HG03095 (cell line): ENCODE results near the gene SYT7.

Experiments used
- ATAC-seq: cut with Tn5 transposase; IDR thresholded peaks from one replicate; pipeline ENCODE4 v1.9.1; 2021; ENCODE audit warnings: moderate library complexity; ENCODE audit not compliant: unreplicated experiment

The SYT7 gene

DNA sequence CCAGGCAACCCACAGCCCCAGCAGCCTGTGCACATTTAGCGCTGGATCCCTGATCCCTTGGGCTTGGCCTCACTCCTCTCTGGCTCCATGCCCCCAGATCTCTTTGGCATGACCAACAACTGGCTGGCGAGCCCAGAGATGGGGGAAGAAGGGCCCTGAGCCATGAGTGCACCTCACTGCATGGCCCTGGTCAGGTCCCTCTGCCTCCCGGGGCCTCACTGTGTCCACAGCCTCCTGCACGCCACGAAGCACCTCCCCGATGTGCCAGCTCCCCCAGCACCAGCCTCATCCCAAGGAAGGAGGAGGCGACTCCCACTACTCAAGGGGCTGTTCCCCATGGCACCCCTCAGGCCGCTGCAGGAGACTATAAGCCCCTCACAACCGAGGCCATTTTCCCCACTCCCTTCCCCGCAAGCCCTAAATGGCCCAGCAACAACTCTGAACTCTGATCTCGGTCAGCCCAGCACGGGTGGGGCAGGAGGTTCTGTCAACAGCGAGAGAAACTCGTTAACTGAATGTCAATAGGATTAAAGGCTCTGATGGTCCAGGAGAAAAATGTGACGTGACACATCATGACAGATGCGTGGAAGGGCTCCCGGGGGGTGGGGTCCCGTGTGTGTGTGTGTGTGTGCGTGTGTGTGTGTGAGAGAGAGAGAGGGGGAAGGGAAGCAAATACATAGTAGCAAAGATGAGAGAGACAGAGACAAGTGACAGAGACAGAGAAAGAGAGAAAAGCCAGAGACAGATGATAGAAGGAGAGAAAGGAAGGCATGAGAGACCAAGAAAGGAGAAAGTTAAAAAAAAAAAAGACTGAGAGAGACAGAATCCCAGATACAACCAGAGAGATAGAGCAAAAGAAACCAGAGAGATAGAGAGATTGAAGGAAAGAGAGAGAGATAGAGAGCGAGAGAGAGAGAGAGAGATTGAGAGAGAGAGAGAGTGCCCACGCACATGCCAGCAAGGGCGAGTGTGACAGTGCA lies 28.4 kb upstream of the SYT7 start:
- ATAC-seq = no peak

DNA sequence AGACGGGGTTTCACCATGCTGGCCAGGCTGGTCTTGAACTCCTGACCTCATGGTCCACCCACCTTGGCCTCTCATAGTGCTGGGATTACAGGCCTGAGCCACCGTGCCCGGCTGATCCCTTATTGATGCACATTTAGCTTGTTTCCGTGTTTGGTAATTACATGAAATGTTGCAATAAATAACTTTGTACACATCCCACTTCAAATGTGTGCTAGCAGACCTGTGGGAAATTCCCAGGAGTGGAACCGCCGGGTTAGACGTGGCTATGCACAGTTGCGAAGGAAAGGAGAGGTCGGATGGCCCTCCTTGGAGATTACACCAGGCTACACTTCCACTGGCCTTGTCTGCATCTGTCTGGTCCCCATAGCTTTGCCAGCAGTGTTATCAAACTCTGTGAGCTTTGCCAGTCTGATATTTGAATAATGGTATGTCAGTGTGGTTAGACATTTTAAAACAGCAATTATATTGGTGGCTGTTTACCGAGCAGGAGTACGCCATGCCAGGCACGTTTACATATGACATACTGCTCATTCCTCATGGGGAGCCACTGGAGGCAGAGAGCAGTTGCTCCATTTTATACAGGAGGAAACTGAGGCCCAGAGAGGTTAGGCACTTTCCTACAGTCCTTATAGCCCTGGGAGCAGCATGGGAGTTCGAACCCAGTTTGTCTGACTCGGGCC lies 27.2 kb upstream of the SYT7 start:
- ATAC-seq = no peak

- ATAC-seq = no peak
Measured at GRCh38 chr11:61607426-61607825, 26.6 kb upstream of the SYT7 start.

DNA sequence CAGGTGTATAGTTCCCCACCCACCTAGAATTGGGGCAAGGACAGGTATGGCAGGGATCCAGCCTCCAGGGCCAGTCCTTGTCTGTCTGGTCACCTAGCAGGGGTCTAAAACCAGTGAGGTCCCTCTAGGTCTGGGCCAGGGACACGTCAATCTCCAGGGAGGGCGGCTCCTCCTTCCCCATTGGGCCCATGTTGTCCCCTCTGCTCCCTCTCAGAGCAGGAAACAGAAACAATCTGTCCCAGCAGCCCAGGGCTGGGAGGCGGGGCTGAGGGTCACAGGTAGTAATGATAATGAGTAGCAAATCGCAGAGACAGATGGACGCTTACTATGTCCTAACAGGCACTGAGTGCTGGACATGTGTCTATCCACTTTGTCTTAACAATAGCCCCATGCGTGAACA lies 22.8 kb upstream of the SYT7 start:
- no peak for ATAC-seq

DNA sequence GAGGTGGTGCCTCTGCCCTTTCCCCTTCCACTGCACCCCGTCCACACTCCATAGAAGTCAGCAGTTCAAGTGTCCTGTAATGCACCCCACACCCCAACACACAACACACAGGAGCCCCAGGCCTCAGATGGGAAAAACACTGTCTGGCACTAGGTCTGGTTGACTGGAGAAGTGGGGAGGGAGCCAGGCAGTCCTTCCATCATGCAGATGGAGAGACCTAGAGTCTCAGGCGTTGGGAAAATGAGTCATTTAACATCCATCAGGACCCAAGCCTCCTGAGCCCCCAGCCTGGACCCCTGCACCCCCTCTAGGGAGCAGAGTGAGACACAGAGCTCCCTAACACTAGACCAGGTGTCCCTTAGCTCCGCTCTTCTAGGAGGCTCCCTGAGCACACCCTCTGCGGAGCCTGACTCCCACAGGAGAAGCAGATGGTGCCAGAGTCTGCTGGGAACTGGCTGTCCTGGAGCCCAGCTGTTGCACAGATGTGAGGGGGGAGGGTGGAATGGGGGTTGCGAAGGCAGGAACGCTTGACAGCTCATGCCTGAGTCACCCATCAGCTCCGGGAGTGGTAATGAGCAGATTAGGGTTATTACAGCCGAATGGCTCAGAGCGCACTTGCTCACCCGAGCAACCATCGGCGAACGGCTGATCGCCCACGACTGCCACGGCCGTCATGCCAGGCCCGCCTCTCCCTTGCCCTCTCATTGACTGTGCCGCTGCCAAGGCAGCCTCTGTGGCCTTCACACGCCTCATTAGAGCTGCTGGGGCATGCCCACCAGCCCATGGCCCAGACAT lies 22.1 kb upstream of the SYT7 start:
- no peak for ATAC-seq

DNA sequence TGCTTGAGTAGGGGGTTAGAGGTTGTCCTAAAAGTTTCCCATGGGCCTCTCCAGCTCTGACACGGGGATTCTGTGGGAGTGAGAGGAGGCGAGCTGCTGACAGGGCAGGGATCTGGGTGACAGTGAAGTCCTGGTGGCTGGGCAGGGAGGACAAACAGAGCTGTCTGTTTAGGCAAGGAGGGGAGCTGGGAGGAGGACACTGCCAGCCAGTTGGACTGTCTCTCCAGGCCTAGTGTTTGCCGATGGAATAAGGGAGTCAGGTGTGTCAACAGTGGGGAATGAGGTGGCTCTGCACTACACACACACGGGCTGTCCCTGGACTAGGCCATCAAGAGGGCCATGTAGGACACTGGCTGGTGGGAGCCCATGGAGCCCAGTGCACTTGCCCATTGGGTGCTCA lies 20.6 kb upstream of the SYT7 start:
- ATAC-seq = no peak

GRCh38 chr11:61599968-61600710 lies 19.3 kb upstream of the SYT7 start:
- no peak for ATAC-seq

DNA sequence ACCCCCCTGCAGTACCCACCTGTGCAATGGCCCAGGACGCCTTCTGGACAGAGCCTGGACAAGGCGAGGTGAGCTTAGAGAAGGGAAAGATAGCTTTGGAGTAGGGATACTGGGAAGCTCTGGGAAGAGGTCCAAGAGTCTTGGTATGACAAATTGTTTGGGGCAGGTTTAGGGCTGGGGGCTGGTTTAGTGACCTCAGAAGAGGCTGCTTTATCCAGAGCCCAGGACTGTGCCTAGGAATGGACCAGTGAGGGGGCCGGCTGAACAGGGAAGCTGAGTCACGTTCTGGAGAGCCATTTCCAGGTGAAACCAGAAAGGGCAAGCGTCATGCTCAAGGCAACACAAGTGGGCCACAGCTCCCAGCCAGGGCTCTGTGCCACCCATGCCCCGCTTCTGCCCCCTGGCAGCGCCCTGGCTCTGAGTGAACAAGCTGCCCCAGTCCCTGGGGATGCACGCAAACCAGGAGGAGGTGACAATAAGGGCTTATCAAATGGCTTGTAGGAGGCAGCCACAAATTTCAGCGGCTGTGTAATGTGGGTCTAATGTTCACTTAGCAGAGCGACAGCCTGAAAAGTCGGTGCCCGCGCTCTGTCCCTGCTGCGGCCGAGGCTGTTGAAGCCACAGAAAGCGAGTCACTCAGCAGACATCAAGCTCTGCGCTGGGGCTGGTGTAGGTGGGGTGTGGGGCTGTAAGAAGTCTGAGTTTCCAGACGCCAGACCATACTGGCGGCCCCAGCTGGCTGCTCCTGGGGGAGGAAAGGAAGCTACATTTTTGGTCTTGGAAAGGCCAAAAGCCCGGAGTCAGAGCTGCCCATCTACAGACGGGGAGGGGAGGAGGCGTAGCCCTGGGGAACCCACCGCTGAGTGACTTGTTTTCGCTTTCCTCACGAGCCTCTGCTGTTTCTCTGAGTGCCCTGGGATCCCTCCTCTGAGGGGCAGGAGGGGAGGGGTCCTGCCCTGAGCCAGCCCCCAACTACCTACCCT lies 18.3 kb upstream of the SYT7 start:
- ATAC-seq = no peak

GRCh38 chr11:61598374-61598773 lies 17.5 kb upstream of the SYT7 start:
- no peak for ATAC-seq

DNA sequence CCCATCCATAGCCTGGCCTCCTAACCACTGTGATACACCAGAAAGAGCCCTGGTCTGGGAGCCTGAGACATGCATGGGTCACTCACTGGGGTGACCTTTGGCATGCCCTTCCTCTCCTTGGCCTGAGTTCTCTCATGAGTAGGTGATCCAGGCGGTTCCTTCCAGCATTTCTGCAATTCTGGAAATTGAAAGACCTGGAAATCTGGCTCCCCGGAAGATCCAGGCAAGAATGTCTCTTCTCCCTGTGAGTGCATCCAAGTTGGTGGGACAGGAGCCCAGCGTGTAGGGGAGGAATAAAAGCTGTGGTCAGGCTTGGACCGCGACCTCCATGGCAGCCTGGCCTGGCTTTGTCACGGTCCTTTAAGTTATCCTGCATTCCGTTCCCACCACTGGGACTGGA lies 16.1 kb upstream of the SYT7 start:
- no peak for ATAC-seq

DNA sequence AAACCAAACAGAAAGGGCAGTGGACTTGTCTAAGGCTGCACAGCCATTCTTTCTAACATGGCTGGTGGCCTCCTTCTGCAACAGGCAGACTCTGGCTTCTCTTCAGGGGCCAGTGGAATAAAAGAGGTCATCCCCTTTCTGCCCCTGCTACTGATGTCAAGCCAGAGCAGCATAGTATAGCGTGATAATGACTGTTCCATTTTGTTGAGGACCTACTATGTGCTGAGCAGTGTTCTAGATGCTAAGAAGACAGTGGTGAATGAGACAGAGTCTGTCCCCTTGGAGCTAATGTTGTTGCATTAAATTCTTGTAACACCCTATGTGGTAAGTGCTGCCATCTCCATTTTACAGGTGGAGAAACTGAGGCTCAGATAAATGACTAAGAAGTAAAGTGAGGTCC lies 15.7 kb upstream of the SYT7 start:
- no peak for ATAC-seq

DNA sequence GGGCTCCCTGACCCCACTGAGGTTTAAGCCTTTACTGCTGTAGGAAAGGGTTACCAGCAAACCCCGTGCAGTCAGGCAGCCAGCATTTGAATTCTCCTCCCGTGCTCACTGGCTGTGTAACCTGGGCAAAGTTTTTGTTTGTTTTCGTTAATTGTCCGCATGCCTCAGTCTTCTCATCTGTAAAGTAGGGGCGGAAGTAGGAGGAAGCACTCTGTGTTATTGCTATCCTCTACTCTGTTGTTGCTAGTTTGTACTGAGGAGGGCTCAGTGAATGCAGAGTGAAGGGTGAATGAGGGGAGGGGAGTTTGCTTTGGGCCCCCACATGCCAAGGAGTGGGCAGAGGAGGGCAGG lies 14.0 kb upstream of the SYT7 start:
- ATAC-seq = no peak

DNA sequence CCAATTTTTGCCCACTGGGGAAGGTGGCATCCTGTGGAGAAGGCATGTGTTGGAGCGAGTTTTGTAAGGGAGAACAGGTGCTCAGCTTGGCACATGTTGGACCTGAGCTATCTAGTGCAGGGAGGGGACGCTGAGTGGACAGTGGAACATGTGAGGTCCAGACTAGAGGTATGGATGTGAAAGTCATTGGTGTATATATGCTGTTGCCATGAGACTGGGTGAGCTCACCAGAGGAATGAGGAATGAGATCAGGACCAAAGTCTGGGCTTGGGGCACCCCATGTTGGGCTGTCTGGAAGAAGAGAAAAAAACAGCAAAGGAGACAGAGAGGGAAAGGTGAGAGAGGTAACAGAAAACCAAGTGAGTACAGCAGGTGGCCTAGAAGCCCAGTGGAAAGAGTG lies 12.3 kb upstream of the SYT7 start:
- ATAC-seq = no peak

- ATAC-seq = no peak
Measured at GRCh38 chr11:61592176-61592575, 11.3 kb upstream of the SYT7 start.

DNA sequence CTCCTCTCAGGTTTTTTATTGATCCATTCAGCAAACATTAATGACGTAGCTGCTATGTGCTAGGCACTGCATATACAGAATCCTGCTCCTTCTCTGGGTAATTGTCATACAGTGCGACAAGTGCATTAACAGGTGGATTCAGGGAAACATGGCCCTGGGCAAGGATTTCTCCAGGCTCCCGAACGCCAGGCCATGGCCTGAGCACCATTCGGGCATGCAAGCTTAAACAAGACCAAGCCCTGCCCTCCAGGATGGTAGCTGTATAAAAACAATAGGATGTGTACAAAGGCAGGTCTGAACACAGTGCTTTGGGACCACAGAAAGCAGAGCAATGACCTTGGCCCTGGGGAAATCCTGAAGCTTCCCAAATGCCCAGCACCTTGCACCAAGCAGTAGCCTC lies 9.1 kb upstream of the SYT7 start:
- ATAC-seq = no peak

- ATAC-seq = no peak
Measured at GRCh38 chr11:61588728-61589191, 7.9 kb upstream of the SYT7 start.

- ATAC-seq = no peak
Measured at GRCh38 chr11:61587951-61588727, 7.3 kb upstream of the SYT7 start.

DNA sequence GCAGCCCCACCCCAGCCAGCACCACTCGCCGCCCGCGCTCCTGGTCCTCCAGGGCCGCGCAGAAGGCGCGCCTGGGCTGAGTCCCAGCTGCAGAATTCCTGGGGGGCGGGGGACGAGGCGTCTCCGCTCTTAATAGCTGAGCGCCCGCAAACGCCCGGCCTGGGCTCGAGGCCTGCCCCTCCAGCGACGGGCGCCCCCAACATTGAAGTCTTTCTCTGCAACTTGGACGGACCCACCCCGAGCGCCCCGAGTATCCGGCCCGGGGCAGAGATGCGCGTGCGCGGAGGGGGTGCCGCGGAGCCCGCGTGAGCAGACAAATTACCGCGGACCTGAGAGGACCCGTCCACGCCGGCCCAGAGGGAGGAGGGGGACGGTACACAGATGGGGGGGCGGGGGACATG lies 6.7 kb upstream of the SYT7 start:
- no peak for ATAC-seq
